Choroid plexus epithelial cell (primary cell): Measurements from ENCODE around the gene GREM2.

Experiments
- DNase-seq: peaks from one replicate; pipeline ENCODE4 v3.0.0-alpha.2; 2010; ENCODE audit warnings: low read depth
- H3K4me3 ChIP-seq: 2 replicates; pipeline ENCODE4 v1.5.1; 2011; ENCODE audit warnings: low read depth, mild to moderate bottlenecking, control low read depth, low read length, moderate library complexity
- CTCF ChIP-seq: conservative IDR thresholded peaks from 2 replicates; pipeline ENCODE4 v1.5.1; 2011; ENCODE audit warnings: low read depth, mild to moderate bottlenecking, control low read depth, inconsistent platforms, low read length, moderate library complexity

The GREM2 gene

DNA sequence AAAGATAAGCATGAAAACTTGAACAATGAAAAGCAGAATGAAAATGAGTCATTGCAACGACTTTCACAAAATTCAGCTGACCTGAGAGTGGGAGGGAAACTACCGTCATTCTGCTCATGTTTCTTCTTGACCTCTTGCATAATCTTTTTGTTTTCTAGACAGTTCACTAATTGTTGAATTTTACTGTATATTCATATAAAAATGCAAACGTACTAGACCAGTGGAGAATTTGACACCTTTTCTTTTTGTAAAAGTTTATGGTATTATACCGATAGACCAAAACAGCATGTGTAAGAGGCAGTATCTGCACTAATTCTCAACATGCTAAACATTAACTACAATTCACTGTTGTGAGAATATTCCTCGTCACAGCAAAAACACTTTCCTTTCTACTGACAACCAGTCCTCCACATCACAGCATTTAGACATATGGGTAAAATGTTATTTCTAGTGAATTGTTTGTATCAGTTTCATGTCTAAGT is 137.8 kb downstream of the GREM2 start:
- no peak for TF ChIP-seq CTCF
- DNase-seq = peak; percentile 83

DNA sequence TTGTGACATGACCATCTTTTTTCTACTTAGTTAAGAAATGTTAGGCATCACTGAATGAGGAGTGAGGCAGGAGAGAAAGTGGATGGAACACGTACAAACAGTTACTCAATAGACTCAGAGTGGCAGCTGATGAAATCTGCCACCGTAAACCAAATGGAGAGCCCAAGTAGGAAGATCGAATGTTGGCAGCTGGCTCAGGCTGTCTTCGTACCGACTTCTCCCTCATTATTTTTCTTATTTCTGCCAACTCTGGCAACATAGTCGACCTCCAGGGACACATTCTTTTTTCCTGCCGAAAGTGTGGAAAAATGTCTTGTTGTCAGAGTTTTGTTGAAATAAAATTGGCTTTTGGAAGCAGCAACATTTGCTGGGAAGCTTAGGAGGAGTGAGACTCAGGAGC is 143.3 kb downstream of the GREM2 start:
- no peak for DNase-seq
- TF ChIP-seq CTCF = no peak

More for the DNA sequence above, 137.8 kb downstream of the GREM2 start:
- no peak overlapping the region for H3K4me3 ChIP-seq

DNA sequence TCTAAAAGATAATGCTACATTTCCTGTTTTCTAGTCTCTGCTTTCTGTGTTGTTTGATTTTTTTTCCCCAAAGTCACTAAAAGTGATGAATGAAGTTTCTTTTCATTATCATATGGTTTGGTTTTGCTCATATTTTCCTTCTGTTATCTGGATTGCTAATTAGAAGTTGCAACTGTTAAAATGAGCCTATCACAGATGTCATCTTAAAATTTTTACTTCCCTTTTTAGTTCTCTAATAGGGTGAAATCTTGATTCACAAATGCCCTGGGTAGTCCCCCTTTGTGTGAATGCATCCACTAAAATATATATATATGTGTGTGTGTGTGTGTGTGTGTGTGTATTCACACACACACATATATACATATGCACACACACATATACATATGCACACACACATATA is 144.1 kb downstream of the GREM2 start:
- no peak for TF ChIP-seq CTCF
- no peak overlapping the region for H3K4me3 ChIP-seq
- DNase-seq = no peak

More for the DNA sequence above, 143.3 kb downstream of the GREM2 start:
- no peak overlapping the region for H3K4me3 ChIP-seq

DNA sequence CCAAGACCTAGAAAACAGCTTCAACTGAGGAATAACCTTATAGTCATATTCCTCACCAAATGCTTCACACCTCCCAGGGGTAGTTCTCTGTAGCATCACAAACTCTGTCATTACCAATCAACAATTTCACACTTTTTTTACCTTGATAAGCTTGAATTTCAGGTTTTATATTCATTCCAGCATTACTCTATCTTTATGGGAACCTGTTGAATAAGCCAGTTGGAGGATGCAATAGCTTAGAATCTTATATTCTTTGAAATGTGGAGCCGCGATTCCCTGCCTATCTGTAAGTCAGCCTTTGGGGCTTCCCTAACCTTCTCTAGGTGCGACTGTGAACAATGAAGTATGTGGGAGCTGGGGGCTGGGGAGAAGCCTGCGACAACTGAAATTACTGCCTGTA is 145.4 kb downstream of the GREM2 start:
- TF ChIP-seq CTCF = no peak
- H3K4me3 ChIP-seq = no peak overlapping the region
- DNase-seq = no peak

- H3K4me3 ChIP-seq = peak overlapping the region; percentile 20
- no peak for TF ChIP-seq CTCF
- DNase-seq = peak; percentile 19
These were observed 146.4 kb downstream of the GREM2 start for GRCh38 chr1:240465531-240465940.

DNA sequence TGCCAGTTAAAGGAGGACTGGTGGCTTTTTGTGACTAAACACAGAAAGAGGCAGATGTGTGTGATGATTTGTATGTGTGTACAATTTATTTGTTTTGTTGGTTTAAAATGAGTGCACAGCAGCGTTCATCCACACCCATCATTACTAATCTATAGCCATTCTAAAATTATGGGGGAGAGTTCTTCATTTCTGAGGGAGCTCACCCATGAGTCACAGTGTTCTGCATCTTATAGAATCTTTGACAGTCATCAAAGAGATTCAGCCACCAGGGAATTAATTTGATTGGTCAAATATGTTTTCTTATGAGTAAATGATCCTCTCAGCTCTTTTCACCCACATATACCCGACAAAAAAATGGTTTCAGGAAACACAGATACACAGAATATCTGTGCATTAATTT is 147.9 kb downstream of the GREM2 start:
- TF ChIP-seq CTCF = no peak
- no peak for DNase-seq
- no peak overlapping the region for H3K4me3 ChIP-seq

DNA sequence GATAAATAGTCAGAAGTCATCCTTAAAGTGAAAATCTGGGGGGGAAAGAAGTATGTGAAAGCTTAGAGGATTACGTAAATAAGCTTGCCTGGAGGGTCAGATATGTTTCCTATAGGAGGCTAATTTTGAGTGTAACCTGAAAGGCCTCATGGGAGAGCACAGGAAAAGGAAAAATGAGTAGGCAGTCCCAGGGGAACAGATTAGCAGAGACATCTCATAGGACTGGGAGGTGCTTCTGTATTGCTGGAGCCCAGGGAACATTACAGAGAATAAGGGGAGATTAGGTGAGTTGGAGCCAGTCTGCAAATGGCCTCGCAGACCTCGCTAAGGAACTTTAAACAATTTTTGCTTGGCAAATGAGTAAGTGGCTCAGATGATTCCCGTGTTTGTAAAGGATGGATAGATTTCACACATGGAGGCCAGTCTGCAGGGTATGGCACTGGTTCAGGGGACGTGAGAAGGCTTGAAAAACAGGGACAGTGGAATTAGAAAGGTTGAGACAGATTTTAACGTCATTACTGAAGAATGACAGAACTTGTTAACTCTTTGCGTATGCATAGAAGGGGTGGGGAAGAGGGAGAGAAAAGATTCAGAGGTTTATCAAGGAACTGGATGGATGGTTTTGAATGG is 149.1 kb downstream of the GREM2 start:
- no peak overlapping the region for H3K4me3 ChIP-seq
- DNase-seq = peak; percentile 16
- no peak for TF ChIP-seq CTCF
